HepG2 (cell line): ENCODE results near the gene ACOT4. TPM values are rescaled to one million over a fixed set of nuclear protein-coding genes. Genes with fewer than 3 reads are reported as not detected.
A peak's percentile ranks its signal among the peaks of the same experiment; 100 is the strongest.

Source experiments
- AGO2 ChIP-seq: fragments of 200-400 bp; formaldehyde crosslinking; optimal IDR thresholded peaks from 2 replicates; pipeline ENCODE3; 2017; ENCODE audit warnings: mild to moderate bottlenecking, low read depth, low read length, moderate library complexity
- ARNT ChIP-seq: fragments of 450-650 bp; IDR thresholded peaks from 2 replicates; pipeline ENCODE4 v1.6.1; 2017
- FOXO4 ChIP-seq: sonication (generic); formaldehyde crosslinking; conservative IDR thresholded peaks from 2 replicates; pipeline ENCODE4 v1.8.1; 2023; ENCODE audit warnings: missing genetic modification reagents
- HDAC6 ChIP-seq: fragments of 200-600 bp; sonication (generic); IDR thresholded peaks from 2 replicates; pipeline ENCODE4 v1.7.0; 2017; ENCODE audit warnings: mild to moderate bottlenecking, antibody characterized with exemption, low read length, low read depth
- KDM3A ChIP-seq: IDR thresholded peaks from 2 replicates; pipeline ENCODE4 v1.6.1; 2018; ENCODE audit warnings: low read depth, missing compliant biosample characterization
- MAZ ChIP-seq, 2 experiments: sonication (generic) in 1 of 2; formaldehyde crosslinking in 1 of 2; IDR thresholded peaks; 2 replicates each; pipeline versions ENCODE4 v1.5.0 to v1.6.1; 2012 to 2020; ENCODE audit warnings: low read depth in 2 of 2, mild to moderate bottlenecking in 2 of 2, borderline replicate concordance in 1 of 2, improper control_type of control experiment in 1 of 2, low read length in 1 of 2, missing genetic modification reagents in 1 of 2, moderate library complexity in 1 of 2
- MEF2D ChIP-seq: sonication (generic); formaldehyde crosslinking; IDR thresholded peaks from 2 replicates; pipeline ENCODE4 v1.5.1; 2020; ENCODE audit warnings: mild to moderate bottlenecking, missing genetic modification reagents
- MXD1 ChIP-seq: sonication (generic); formaldehyde crosslinking; IDR thresholded peaks from 2 replicates; pipeline ENCODE4 v1.4.0; 2020; ENCODE audit warnings: mild to moderate bottlenecking, missing genetic modification reagents
- PITX1 ChIP-seq: sonication (generic); formaldehyde crosslinking; IDR thresholded peaks from 2 replicates; pipeline ENCODE4 v1.5.1; 2020; ENCODE audit warnings: mild to moderate bottlenecking, missing genetic modification reagents
- TFDP1 ChIP-seq: IDR thresholded peaks from 2 replicates; pipeline ENCODE4 v1.6.1; 2016; ENCODE audit warnings: missing compliant biosample characterization, missing genetic modification reagents, borderline replicate concordance
- ZNF235 ChIP-seq: sonication (generic); formaldehyde crosslinking; IDR thresholded peaks from 2 replicates; pipeline ENCODE4 v1.8.1; 2023; ENCODE audit warnings: mild to moderate bottlenecking, missing genetic modification reagents, borderline replicate concordance
- ZNF547 ChIP-seq: sonication (generic); formaldehyde crosslinking; IDR thresholded peaks from 2 replicates; pipeline ENCODE4 v1.5.1; 2020; ENCODE audit warnings: mild to moderate bottlenecking, missing genetic modification reagents
- ZNF691 ChIP-seq: sonication (generic); formaldehyde crosslinking; IDR thresholded peaks from 2 replicates; pipeline ENCODE4 v1.4.0; 2020; ENCODE audit warnings: missing genetic modification reagents, low read depth, mild to moderate bottlenecking, borderline replicate concordance
- ZNF784 ChIP-seq: sonication (generic); formaldehyde crosslinking; IDR thresholded peaks from 2 replicates; pipeline ENCODE4 v1.5.1; 2020; ENCODE audit warnings: missing genetic modification reagents, mild to moderate bottlenecking, borderline replicate concordance
- polyA plus RNA-seq, 8 experiments: library from polyadenylated mRNA; depleted of rRNA in 3 of 8; stranded (reverse) in 7 of 8; unstranded in 1 of 8; fragments of >200 nt; fragmentation: Illumina TruSeq in 4 of 8; extraction: Trizol in 4 of 8; gene quantifications; 2 replicates each; pipeline versions ENCODE4 v1.2.1 to v1.2.3, GENCODE V29; 2011 to 2016; ENCODE audit warnings: low read depth in 4 of 8, missing spikeins in 1 of 8, mixed read lengths in 1 of 8; ENCODE audit not compliant: insufficient read depth in 1 of 8
- total RNA-seq, 5 experiments: library from RNA; depleted of rRNA; stranded (reverse); fragments of >200 nt; fragmentation: Illumina TruSeq; extraction: Trizol; gene quantifications; 2 replicates each; pipeline ENCODE4 v1.2.3, GENCODE V29; 2016; ENCODE audit warnings: low read depth in 1 of 5
- TF ChIP-seq, protein P1 (sequence below): sonication (generic); formaldehyde crosslinking; IDR thresholded peaks from 2 replicates; pipeline ENCODE4 v1.8.0; 2022; ENCODE audit warnings: mild to moderate bottlenecking, missing genetic modification reagents, moderate library complexity
- TF ChIP-seq, protein P2 (sequence below): sonication (generic); formaldehyde crosslinking; IDR thresholded peaks from 2 replicates; pipeline ENCODE4 v1.8.0; 2022; ENCODE audit warnings: missing genetic modification reagents, mild to moderate bottlenecking, borderline replicate concordance
- TF ChIP-seq, protein P3 (sequence below): sonication (generic); formaldehyde crosslinking; IDR thresholded peaks from 2 replicates; pipeline ENCODE4 v1.9.0; 2021; ENCODE audit warnings: missing genetic modification reagents, borderline replicate concordance

The ACOT4 gene
- total and polyA plus RNA-seq, 2 of the 13 experiments (the other 11 are each of a cell fraction or from before 2014, with no cell fraction given) = 0.04 to 0.05 TPM

GRCh38 chr14:73644531-73645247, 53.0 kb downstream of the ACOT4 start, which contains the start of gene DNAL1 (continued):
- TF ChIP-seq MAZ (IDR thresholded peaks at IDR 0.05; ENCODE audit: borderline replicate concordance, low read depth, low read length) (no peak), MAZ (CRISPR knock-in tag; IDR thresholded peaks at IDR 0.05; ENCODE audit: low read depth) (peak; percentile 41; the same call in 1 of the 2 replicates), FOXO4 (CRISPR knock-in tag) (no peak), MXD1 (CRISPR knock-in tag) (no peak), TFDP1 (CRISPR knock-in tag) (peak; percentile 39; the same call in 1 of the 2 replicates), ZNF691 (CRISPR knock-in tag) (no peak), MEF2D (peak; percentile 78), PITX1 (CRISPR knock-in tag) (0 out of 2 replicates have a peak, but pooled peaks have one; percentile 52), ZNF784 (CRISPR knock-in tag) (no peak), ARNT (no peak), ZNF235 (no peak), HDAC6 (no peak), AGO2 (no peak), KDM3A (CRISPR knock-in tag) (no peak), ZNF547 (CRISPR knock-in tag) (peak; percentile 62; the same call in 1 of the 2 replicates)
- TF ChIP-seq, protein P1, sequence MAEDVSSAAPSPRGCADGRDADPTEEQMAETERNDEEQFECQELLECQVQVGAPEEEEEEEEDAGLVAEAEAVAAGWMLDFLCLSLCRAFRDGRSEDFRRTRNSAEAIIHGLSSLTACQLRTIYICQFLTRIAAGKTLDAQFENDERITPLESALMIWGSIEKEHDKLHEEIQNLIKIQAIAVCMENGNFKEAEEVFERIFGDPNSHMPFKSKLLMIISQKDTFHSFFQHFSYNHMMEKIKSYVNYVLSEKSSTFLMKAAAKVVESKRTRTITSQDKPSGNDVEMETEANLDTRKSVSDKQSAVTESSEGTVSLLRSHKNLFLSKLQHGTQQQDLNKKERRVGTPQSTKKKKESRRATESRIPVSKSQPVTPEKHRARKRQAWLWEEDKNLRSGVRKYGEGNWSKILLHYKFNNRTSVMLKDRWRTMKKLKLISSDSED (CRISPR knock-in tag) = no peak
- TF ChIP-seq, protein P2, sequence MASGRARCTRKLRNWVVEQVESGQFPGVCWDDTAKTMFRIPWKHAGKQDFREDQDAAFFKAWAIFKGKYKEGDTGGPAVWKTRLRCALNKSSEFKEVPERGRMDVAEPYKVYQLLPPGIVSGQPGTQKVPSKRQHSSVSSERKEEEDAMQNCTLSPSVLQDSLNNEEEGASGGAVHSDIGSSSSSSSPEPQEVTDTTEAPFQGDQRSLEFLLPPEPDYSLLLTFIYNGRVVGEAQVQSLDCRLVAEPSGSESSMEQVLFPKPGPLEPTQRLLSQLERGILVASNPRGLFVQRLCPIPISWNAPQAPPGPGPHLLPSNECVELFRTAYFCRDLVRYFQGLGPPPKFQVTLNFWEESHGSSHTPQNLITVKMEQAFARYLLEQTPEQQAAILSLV (CRISPR knock-in tag) = 0 out of 2 replicates have a peak, but pooled peaks have one; percentile 26
- TF ChIP-seq, protein P3, sequence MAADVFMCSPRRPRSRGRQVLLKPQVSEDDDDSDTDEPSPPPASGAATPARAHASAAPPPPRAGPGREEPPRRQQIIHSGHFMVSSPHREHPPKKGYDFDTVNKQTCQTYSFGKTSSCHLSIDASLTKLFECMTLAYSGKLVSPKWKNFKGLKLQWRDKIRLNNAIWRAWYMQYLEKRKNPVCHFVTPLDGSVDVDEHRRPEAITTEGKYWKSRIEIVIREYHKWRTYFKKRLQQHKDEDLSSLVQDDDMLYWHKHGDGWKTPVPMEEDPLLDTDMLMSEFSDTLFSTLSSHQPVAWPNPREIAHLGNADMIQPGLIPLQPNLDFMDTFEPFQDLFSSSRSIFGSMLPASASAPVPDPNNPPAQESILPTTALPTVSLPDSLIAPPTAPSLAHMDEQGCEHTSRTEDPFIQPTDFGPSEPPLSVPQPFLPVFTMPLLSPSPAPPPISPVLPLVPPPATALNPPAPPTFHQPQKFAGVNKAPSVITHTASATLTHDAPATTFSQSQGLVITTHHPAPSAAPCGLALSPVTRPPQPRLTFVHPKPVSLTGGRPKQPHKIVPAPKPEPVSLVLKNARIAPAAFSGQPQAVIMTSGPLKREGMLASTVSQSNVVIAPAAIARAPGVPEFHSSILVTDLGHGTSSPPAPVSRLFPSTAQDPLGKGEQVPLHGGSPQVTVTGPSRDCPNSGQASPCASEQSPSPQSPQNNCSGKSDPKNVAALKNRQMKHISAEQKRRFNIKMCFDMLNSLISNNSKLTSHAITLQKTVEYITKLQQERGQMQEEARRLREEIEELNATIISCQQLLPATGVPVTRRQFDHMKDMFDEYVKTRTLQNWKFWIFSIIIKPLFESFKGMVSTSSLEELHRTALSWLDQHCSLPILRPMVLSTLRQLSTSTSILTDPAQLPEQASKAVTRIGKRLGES (CRISPR knock-in tag) = no peak
